Bronchial epithelial cell (primary cell): ENCODE data around the gene C5orf63. TPM values are rescaled to one million over a fixed set of nuclear protein-coding genes. Genes with fewer than 3 reads are reported as not detected.
A peak's percentile ranks its signal among the peaks of the same experiment; 100 is the strongest.
"Not testable (repeated sequence)": the region's sequence is repeated elsewhere in the genome, so short reads cannot be mapped to it uniquely, and the experiment has no call there.

Experiments used
- DNase-seq: peaks from one replicate; pipeline ENCODE4 v3.0.0-alpha.2; 2010; ENCODE audit warnings: low read depth
- FAIRE-seq: peaks from 2 replicates; lab custom pipeline; 2011; peaks lifted over from hg19 to GRCh38; lab: Jason Lieb, UNC
- H3K27me3 ChIP-seq: 2 replicates; pipeline ENCODE4 v1.5.1; 2011; ENCODE audit warnings: low read length; ENCODE audit not compliant: control insufficient read depth, insufficient read depth
- H3K36me3 ChIP-seq: 2 replicates; pipeline ENCODE4 v1.5.1; 2011; ENCODE audit warnings: low read length; ENCODE audit not compliant: control insufficient read depth, insufficient read depth
- H3K4me3 ChIP-seq: 2 replicates; pipeline ENCODE4 v1.5.1; 2011; ENCODE audit warnings: mild to moderate bottlenecking, low read depth, low read length, control low read depth
- CTCF ChIP-seq: IDR thresholded peaks from 2 replicates; pipeline ENCODE4 v1.5.1; 2011; ENCODE audit warnings: mild to moderate bottlenecking, moderate library complexity, low read length, control low read depth, inconsistent platforms; ENCODE audit not compliant: insufficient read depth, severe bottlenecking
- total RNA-seq: library from RNA; depleted of rRNA; stranded (reverse); fragments of >200 nt; gene quantifications from 2 replicates; pipeline ENCODE4 v1.2.1, GENCODE V29; 2014

C5orf63 gene
- 4.5 and 5.9 TPM in 2 replicates for total RNA-seq

GRCh38 chr5:127072861-127073846 is at the start of gene C5orf63:
Gene C5orf63, minus strand, starts transcription at chr5:127073502. Its CDS starts 14,507 bp downstream, at chr5:127058995.
- no peaks in the 10 kb centered on the region for H3K27me3 ChIP-seq
- DNase-seq (peak; percentile 29), FAIRE-seq (no peak)
- H3K4me3 ChIP-seq = peak within 1 kb of the TSS; percentile 63
- peak; percentile 17 for TF ChIP-seq CTCF
- H3K36me3 ChIP-seq = peaks cover 1% of the 10 kb centered on the region

- peak; percentile 83 for DNase-seq
Observed at GRCh38 chr5:127112347-127112864, 39.1 kb upstream of the C5orf63 start.

GRCh38 chr5:127111112-127111511 is 37.8 kb upstream of the C5orf63 start:
- Histone ChIP-seq H3K36me3 (no peaks in the 10 kb centered on the region), H3K4me3 (no peak overlapping the region), H3K27me3 (no peaks in the 10 kb centered on the region)
- DNase-seq = no peak
- FAIRE-seq = no peak
- no peak for TF ChIP-seq CTCF

More at GRCh38 chr5:127112347-127112864, 39.1 kb upstream of the C5orf63 start:
- Histone ChIP-seq H3K36me3 (no peaks in the 10 kb centered on the region), H3K27me3 (no peaks in the 10 kb centered on the region), H3K4me3 (no peak overlapping the region)
- no peak for FAIRE-seq
- TF ChIP-seq CTCF = no peak

GRCh38 chr5:127108624-127109260 is 35.4 kb upstream of the C5orf63 start:
- FAIRE-seq, H3K27me3 ChIP-seq, H3K4me3 ChIP-seq, H3K36me3 ChIP-seq: not testable (repeated sequence)
- DNase-seq = peak; percentile 57

GRCh38 chr5:127101935-127102334 is 28.6 kb upstream of the C5orf63 start:
- FAIRE-seq = no peak
- H3K27me3 ChIP-seq = no peaks in the 10 kb centered on the region
- DNase-seq = no peak
- H3K36me3 ChIP-seq = no peaks in the 10 kb centered on the region
- H3K4me3 ChIP-seq = no peak overlapping the region
- no peak for TF ChIP-seq CTCF

GRCh38 chr5:127101533-127101932 is 28.2 kb upstream of the C5orf63 start:
- TF ChIP-seq CTCF = no peak
- H3K36me3 ChIP-seq = no peaks in the 10 kb centered on the region
- no peak for FAIRE-seq
- no peak overlapping the region for H3K4me3 ChIP-seq
- no peaks in the 10 kb centered on the region for H3K27me3 ChIP-seq
- peak; percentile 33 for DNase-seq
